IPS-20b (cell line): ENCODE data around the gene ARHGAP11A.
A peak's percentile ranks its signal among the peaks of the same experiment; 100 is the strongest.

Source experiments
- H3K27ac ChIP-seq: one replicate; pipeline ENCODE4 v1.5.1; 2013; ENCODE audit warnings: low read length
- H3K27me3 ChIP-seq: 2 replicates; pipeline ENCODE4 v1.6.1; 2013; ENCODE audit warnings: mild to moderate bottlenecking, low read length, inconsistent platforms; ENCODE audit not compliant: insufficient read depth
- H3K36me3 ChIP-seq: 2 replicates; pipeline ENCODE4 v1.6.1; 2013; ENCODE audit warnings: low read depth, mild to moderate bottlenecking, inconsistent platforms, low read length, moderate library complexity; ENCODE audit not compliant: insufficient read depth
- H3K4me1 ChIP-seq: 2 replicates; pipeline ENCODE4 v1.6.1; 2013; ENCODE audit warnings: mild to moderate bottlenecking, control low read depth, inconsistent platforms, low read length, moderate library complexity; ENCODE audit not compliant: insufficient read depth
- H3K4me3 ChIP-seq: 2 replicates; pipeline ENCODE4 v1.5.1; 2013; ENCODE audit warnings: mild to moderate bottlenecking, low read length, inconsistent platforms
- H3K9ac ChIP-seq: 2 replicates; pipeline ENCODE4 v1.6.1; 2013; ENCODE audit warnings: low read depth, mild to moderate bottlenecking, inconsistent platforms, low read length, moderate library complexity
- H3K9me3 ChIP-seq: 2 replicates; pipeline ENCODE4 v1.6.1; 2013; ENCODE audit warnings: mild to moderate bottlenecking, low read depth, low read length, inconsistent platforms; ENCODE audit not compliant: insufficient read depth

ARHGAP11A gene

DNA sequence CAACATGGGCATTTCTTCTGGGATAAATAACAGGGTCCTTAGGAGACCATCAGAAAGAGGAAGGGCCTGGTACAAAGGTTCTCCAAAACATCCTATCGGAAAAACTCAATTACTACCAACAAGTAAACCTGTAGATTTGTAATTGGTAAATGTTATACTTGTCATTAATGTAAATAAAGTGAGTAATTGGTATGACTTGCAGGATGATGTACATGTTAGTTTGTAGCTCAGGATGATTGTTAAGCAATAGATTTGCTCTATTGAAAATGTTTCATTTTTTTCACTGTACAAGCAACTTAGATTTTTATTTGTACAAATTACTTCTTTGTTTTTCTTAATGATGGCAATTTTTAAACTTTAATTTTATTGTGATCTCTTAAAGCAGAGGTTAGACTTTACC lies 22.4 kb downstream of the ARHGAP11A start:
- H3K4me1 ChIP-seq: peaks cover 6% of the 10 kb centered on the region
- peaks cover 70% of the 10 kb centered on the region for H3K36me3 ChIP-seq
- no peaks in the 10 kb centered on the region for H3K27me3 ChIP-seq
- H3K4me3 ChIP-seq: no peak overlapping the region
- no peaks in the 10 kb centered on the region for H3K9me3 ChIP-seq
- no peak overlapping the region for H3K27ac ChIP-seq
- no peak overlapping the region for H3K9ac ChIP-seq

DNA sequence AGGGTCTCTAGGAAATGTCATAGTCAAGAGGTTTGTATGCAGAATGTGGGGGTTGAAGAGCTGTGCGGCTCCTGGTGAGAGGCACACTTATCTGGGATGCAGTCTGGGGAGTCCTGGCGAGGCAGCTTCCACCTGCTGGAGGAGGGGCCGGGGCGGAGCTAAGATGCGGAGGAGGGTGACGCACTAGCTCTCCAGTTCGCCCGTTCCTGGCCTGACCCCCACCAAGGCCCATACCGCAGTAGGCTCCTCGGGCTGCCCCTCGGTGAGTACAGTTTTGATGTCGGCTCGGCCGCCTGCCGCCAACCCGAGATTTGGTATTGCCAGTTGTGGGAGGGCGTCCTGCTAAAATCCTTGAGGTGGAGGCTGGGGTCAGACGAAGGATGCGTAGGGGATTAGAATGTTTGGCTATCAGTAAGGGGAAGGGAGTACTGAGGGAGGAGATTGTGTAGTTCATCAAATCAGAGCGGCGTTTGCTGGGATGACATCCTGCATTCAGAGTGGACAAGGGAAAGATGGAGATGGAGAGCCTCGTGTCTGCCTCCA lies 26.3 kb downstream of the ARHGAP11A start, which contains the start of gene SCG5:
TSS of gene SCG5 (plus strand) at position 194 of the 543 bp plus-strand sequence. CDS start 1,883 bp downstream, outside the sequence.
- H3K27ac ChIP-seq: peak within 1 kb of the TSS; percentile 76
- H3K9ac ChIP-seq: peak within 1 kb of the TSS; percentile 88; the same call in 1 of the 2 replicates
- peak within 1 kb of the TSS; percentile 91 for H3K4me3 ChIP-seq
- no peaks in the 10 kb centered on the region for H3K27me3 ChIP-seq
- H3K4me1 ChIP-seq: peaks cover 13% of the 10 kb centered on the region
- H3K9me3 ChIP-seq: no peaks in the 10 kb centered on the region
- peaks cover 31% of the 10 kb centered on the region for H3K36me3 ChIP-seq

- H3K4me1 ChIP-seq: peaks cover 13% of the 10 kb centered on the region
- peak overlapping the region; percentile 59; the same call in 1 of the 2 replicates for H3K9ac ChIP-seq
- H3K9me3 ChIP-seq: no peaks in the 10 kb centered on the region
- H3K4me3 ChIP-seq: peak overlapping the region; percentile 50; the same call in 1 of the 2 replicates
- H3K27ac ChIP-seq: no peak overlapping the region
- peaks cover 19% of the 10 kb centered on the region for H3K36me3 ChIP-seq
- H3K27me3 ChIP-seq: no peaks in the 10 kb centered on the region
Measured at GRCh38 chr15:32642667-32643435, 27.5 kb downstream of the ARHGAP11A start.

DNA sequence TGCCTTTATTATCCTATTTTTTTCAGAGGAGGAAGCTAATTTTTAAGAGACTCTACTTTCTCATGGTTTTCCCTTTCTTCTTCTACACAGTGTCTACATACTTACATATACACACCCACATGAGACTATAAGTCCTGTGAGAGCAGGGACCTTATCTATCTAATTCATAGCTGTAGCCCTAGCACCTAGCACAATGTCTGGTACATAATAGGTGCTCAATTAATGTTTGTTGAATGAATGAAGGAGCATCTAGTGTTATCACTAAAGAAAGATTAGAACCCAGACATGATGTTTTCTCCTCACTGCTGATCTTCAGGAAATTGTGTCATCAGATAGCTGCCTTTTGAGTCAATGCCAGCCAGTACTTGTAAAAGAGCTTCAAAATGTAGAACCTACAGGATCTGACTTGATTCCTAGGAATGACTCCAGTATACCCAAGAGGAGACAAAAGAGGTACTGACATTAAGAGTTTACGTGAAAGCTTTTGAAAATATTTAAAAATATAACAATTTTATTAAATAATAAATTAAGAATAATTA lies 28.7 kb downstream of the ARHGAP11A start:
- Histone ChIP-seq H3K27ac (no peak overlapping the region), H3K27me3 (no peaks in the 10 kb centered on the region), H3K9ac (no peak overlapping the region), H3K4me3 (no peak overlapping the region), H3K36me3 (peaks cover 8% of the 10 kb centered on the region), H3K9me3 (no peaks in the 10 kb centered on the region), H3K4me1 (peaks cover 13% of the 10 kb centered on the region)

DNA sequence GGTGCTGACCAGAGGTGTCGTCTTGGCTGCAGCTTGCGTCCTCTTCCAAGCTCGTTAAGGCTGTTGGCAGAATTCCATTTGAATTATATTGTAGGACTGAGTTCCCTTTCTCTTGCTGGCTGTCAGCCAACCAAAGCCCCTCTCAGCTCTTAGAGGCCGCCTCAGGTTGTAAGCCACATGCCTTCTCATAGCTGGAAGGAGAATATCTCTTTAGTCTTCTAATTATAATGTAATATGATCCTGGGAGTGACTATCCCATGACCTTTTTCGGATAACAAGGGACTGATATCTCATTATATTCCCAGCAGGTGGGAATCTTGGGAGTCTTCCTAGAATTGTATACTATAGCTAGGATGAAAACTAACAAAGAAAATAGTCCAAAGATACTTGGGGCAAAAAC lies 31.0 kb downstream of the ARHGAP11A start:
- no peak overlapping the region for H3K9ac ChIP-seq
- H3K27ac ChIP-seq: no peak overlapping the region
- no peaks in the 10 kb centered on the region for H3K36me3 ChIP-seq
- no peaks in the 10 kb centered on the region for H3K9me3 ChIP-seq
- no peak overlapping the region for H3K4me3 ChIP-seq
- H3K4me1 ChIP-seq: peaks cover 10% of the 10 kb centered on the region
- no peaks in the 10 kb centered on the region for H3K27me3 ChIP-seq

GRCh38 chr15:32649342-32649741 lies 34.0 kb downstream of the ARHGAP11A start:
- Histone ChIP-seq H3K9me3 (no peaks in the 10 kb centered on the region), H3K4me1 (peaks cover 17% of the 10 kb centered on the region; the same call in 1 of the 2 replicates), H3K36me3 (no peaks in the 10 kb centered on the region), H3K27ac (no peak overlapping the region), H3K27me3 (no peaks in the 10 kb centered on the region), H3K9ac (no peak overlapping the region), H3K4me3 (no peak overlapping the region)

GRCh38 chr15:32651229-32651837 lies 36.0 kb downstream of the ARHGAP11A start:
- Histone ChIP-seq H3K4me1 (peaks cover 21% of the 10 kb centered on the region; the same call in 1 of the 2 replicates), H3K27ac (no peak overlapping the region), H3K36me3 (no peaks in the 10 kb centered on the region), H3K9ac (no peak overlapping the region), H3K27me3 (no peaks in the 10 kb centered on the region), H3K4me3 (no peak overlapping the region), H3K9me3 (no peaks in the 10 kb centered on the region)

DNA sequence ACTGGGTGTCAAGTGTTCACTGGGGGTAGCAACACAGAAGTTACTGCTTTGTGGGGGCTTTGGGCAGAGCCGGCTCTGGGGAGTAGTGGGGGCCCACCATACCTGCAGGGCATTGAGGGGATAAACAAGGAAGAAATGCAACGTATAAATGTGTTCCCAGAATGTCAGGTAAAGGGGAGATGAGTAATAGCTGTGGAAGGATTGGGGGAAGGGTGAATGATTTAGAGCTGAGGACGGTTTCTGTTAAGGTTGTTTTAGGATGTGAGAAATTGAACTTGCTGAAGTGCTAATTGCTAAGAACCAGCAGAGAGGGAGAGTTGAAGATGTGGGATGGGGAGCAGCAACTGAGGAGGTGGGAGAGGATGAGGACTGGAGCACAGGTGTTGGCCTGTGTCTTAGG lies 36.9 kb downstream of the ARHGAP11A start:
- H3K9me3 ChIP-seq: no peaks in the 10 kb centered on the region
- no peak overlapping the region for H3K27ac ChIP-seq
- H3K4me1 ChIP-seq: peaks cover 21% of the 10 kb centered on the region; the same call in 1 of the 2 replicates
- H3K4me3 ChIP-seq: no peak overlapping the region
- no peak overlapping the region for H3K9ac ChIP-seq
- no peaks in the 10 kb centered on the region for H3K36me3 ChIP-seq
- no peaks in the 10 kb centered on the region for H3K27me3 ChIP-seq

- H3K36me3 ChIP-seq: no peaks in the 10 kb centered on the region
- H3K4me3 ChIP-seq: no peak overlapping the region
- no peaks in the 10 kb centered on the region for H3K9me3 ChIP-seq
- no peaks in the 10 kb centered on the region for H3K27me3 ChIP-seq
- no peak overlapping the region for H3K27ac ChIP-seq
- H3K4me1 ChIP-seq: peaks cover 21% of the 10 kb centered on the region; the same call in 1 of the 2 replicates
- no peak overlapping the region for H3K9ac ChIP-seq
Measured at GRCh38 chr15:32656091-32656490, 40.8 kb downstream of the ARHGAP11A start.

GRCh38 chr15:32656496-32656895 lies 41.2 kb downstream of the ARHGAP11A start:
- Histone ChIP-seq H3K9me3 (no peaks in the 10 kb centered on the region), H3K27me3 (no peaks in the 10 kb centered on the region), H3K4me1 (peaks cover 21% of the 10 kb centered on the region; the same call in 1 of the 2 replicates), H3K9ac (no peak overlapping the region), H3K4me3 (no peak overlapping the region), H3K36me3 (no peaks in the 10 kb centered on the region), H3K27ac (no peak overlapping the region)

DNA sequence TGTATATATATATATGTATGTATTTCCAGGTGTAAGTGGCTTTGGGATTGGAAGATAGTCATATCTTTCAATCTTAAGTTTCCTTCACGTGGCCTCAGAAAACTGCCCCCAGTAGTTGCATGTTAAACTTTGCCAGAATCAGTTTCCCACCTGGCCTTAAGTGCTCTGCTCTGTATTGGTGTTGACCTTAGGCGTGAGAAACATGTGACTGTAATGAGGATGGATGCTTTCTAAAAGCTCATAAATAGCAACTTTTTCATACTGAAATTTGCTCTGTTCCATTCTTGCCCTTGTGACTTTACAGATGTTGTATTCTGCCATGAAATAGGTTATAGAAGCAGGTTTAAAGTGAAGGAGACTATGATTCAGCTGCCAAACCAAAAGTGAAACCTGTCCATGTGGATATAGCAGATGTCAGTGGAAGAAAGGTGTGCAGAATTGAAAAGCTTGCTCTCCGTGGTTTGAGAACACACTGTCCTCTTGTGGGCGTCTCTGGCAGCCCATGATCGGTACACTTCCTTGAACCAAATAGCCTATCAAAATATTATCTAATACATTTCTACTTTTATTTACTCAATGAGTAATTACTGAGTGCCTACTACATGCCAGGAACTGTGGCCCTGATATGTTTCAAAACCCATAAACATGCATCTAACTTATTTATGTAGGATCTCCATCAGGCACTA lies 42.0 kb downstream of the ARHGAP11A start:
- Histone ChIP-seq H3K9ac (no peak overlapping the region), H3K9me3 (no peaks in the 10 kb centered on the region)

More for the DNA sequence above, 42.0 kb downstream of the ARHGAP11A start:
- peaks cover 15% of the 10 kb centered on the region; the same call in 1 of the 2 replicates for H3K4me1 ChIP-seq
- no peak overlapping the region for H3K4me3 ChIP-seq
- H3K27ac ChIP-seq: no peak overlapping the region
- no peaks in the 10 kb centered on the region for H3K27me3 ChIP-seq
- H3K36me3 ChIP-seq: no peaks in the 10 kb centered on the region
